Activated CD4-positive, alpha-beta T cell treated with anti-CD3 and anti-CD28 coated beads, Interleukin-2, amount 10 ng/mL, durations not matched to agents 24 days and 14 days (primary cell): ENCODE results near the gene MBNL2. TPM values are rescaled to one million over a fixed set of nuclear protein-coding genes. Genes with fewer than 3 reads are reported as not detected.

ENCODE experiments used
- DNase-seq: peaks from one replicate; pipeline ENCODE4 v3.0.0; 2022
- H3K27ac Mint-ChIP-seq: one replicate; pipeline ENCODE4 v1.8.0; 2022; ENCODE audit warnings: mild to moderate bottlenecking, mixed read lengths
- H3K27me3 Mint-ChIP-seq: one replicate; pipeline ENCODE4 v1.8.0; 2022; ENCODE audit warnings: mixed read lengths
- H3K36me3 Mint-ChIP-seq: one replicate; pipeline ENCODE4 v1.8.0; 2022; ENCODE audit warnings: low read depth, mild to moderate bottlenecking, mixed read lengths
- H3K4me1 Mint-ChIP-seq: one replicate; pipeline ENCODE4 v1.8.0; 2021; ENCODE audit warnings: mixed read lengths
- H3K4me3 Mint-ChIP-seq: one replicate; pipeline ENCODE4 v1.8.0; 2022; ENCODE audit warnings: mild to moderate bottlenecking, moderate library complexity, mixed read lengths
- H3K9me3 Mint-ChIP-seq: one replicate; pipeline ENCODE4 v1.8.0; 2021; ENCODE audit warnings: mixed read lengths
- intact Hi-C: fragments of 100-400 bp; cut with micrococcal nuclease; formaldehyde crosslinking; loops from one replicate; pipeline ENCODE4 v1.15.1; 2023
- total RNA-seq: library from RNA; stranded (reverse); gene quantifications from 2 replicates; pipeline ENCODE4 v1.2.3, GENCODE V29; 2022

MBNL2 gene
- total RNA-seq, 1 donor from 2014 or later: 22.0 TPM

GRCh38 chr13:97220151-97220900 lies 1.8 kb upstream of the MBNL2 start:
- Mint-ChIP-seq H3K4me3 (no peak overlapping the region), H3K4me1 (peaks cover 25% of the 10 kb centered on the region), H3K27ac (no peak overlapping the region), H3K27me3 (no peaks in the 10 kb centered on the region), H3K9me3 (no peaks in the 10 kb centered on the region), H3K36me3 (peaks cover 2% of the 10 kb centered on the region)
- no peak for DNase-seq
- intact Hi-C loops: loop anchor here (5.0 to 10.0 kb wide), 2 partner anchors 108 to 754 kb away; no protein-coding TSS in a partner anchor

DNA sequence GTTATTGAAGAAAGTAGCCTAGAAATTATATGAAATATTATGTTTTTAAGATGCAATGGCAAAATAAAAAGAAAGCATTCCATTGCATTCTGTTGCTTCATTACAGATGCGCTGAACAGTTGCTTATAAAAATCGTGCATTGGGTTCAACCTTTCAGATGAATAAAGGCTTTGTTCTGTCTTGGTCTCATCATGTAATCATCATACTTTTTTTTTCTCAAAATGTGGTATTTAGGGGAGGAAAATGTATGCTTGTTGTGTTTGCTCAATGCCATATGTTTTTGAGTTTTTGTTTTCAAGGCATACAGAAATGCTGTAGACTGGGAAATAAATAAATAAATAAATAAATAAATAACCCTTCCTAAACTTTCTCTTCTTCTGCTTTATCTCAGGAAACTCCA lies 1.1 kb upstream of the MBNL2 start:
- peaks cover 32% of the 10 kb centered on the region for H3K4me1 Mint-ChIP-seq
- H3K4me3 Mint-ChIP-seq: no peak overlapping the region
- H3K36me3 Mint-ChIP-seq: peaks cover 2% of the 10 kb centered on the region
- no peak for DNase-seq
- no peak overlapping the region for H3K27ac Mint-ChIP-seq
- H3K27me3 Mint-ChIP-seq: no peaks in the 10 kb centered on the region
- intact Hi-C loops: loop anchor here (5.0 to 10.0 kb wide), 2 partner anchors 109 to 754 kb away; no protein-coding TSS in a partner anchor
- no peaks in the 10 kb centered on the region for H3K9me3 Mint-ChIP-seq

DNA sequence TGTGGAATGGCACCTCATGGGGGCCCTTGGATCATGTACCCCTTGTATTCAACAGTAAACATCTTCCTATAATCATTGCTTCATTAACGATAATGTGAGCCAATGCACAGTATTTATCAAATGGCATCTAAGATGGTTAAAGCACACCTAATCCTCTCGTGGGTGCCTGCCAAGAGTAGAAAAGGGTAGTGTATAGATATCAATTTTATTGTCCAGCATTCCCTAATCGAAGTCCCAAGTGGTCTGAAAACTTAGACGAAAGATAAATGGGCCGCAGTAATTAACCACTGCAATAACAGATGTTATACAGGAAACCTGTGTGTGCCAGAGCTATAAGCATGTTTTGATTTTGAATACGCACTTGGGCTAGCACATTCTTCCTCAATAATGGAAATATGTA lies 667 bp upstream of the MBNL2 start:
- H3K27ac Mint-ChIP-seq: no peak overlapping the region
- no peaks in the 10 kb centered on the region for H3K27me3 Mint-ChIP-seq
- H3K36me3 Mint-ChIP-seq: peaks cover 2% of the 10 kb centered on the region
- no peaks in the 10 kb centered on the region for H3K9me3 Mint-ChIP-seq
- intact Hi-C loops: loop anchor here (5.0 to 10.0 kb wide), 2 partner anchors 109 to 753 kb away; no protein-coding TSS in a partner anchor
- H3K4me1 Mint-ChIP-seq: peaks cover 34% of the 10 kb centered on the region
- DNase-seq: no peak
- H3K4me3 Mint-ChIP-seq: peak overlapping the region; percentile 91

DNA sequence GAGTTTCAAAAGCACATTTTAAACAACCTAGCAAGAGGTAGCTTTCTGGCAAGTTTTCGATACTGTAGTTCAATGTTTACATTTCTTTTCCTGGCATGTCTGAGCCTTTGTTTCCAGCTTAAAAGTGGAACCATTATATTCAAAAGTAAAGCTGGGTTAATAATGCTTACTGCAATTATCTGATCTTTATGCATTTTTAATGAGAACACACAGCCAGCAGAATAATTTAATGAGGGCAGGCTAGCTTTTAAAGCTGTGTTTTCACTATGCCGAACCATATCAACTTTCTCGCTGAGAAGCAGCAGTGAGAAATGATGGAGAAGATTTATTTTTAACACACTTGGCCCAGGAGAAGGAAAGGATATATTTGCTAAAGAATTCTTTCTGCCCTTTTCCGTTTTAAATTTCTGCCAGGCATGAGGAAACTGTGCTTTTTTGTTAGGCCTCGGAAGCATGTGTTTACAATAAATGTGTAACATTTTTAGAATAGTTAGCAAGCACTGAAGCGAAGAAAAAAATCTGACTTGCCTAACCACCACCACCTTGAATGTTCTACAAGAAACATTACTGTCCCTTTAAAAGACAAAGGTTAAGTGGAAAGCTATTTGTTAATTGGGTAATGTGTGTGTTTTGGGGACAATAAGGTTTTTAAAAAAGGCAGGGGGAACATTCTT lies 1.0 kb downstream of the MBNL2 start:
- Mint-ChIP-seq H3K36me3 (peaks cover 2% of the 10 kb centered on the region), H3K27ac (peak overlapping the region; percentile 86), H3K4me3 (peak overlapping the region; percentile 90), H3K27me3 (no peaks in the 10 kb centered on the region), H3K4me1 (peaks cover 42% of the 10 kb centered on the region), H3K9me3 (no peaks in the 10 kb centered on the region)
- DNase-seq: no peak
- intact Hi-C loops: loop anchor here (5.0 to 10.0 kb wide), 2 partner anchors 111 to 752 kb away; no protein-coding TSS in a partner anchor

DNA sequence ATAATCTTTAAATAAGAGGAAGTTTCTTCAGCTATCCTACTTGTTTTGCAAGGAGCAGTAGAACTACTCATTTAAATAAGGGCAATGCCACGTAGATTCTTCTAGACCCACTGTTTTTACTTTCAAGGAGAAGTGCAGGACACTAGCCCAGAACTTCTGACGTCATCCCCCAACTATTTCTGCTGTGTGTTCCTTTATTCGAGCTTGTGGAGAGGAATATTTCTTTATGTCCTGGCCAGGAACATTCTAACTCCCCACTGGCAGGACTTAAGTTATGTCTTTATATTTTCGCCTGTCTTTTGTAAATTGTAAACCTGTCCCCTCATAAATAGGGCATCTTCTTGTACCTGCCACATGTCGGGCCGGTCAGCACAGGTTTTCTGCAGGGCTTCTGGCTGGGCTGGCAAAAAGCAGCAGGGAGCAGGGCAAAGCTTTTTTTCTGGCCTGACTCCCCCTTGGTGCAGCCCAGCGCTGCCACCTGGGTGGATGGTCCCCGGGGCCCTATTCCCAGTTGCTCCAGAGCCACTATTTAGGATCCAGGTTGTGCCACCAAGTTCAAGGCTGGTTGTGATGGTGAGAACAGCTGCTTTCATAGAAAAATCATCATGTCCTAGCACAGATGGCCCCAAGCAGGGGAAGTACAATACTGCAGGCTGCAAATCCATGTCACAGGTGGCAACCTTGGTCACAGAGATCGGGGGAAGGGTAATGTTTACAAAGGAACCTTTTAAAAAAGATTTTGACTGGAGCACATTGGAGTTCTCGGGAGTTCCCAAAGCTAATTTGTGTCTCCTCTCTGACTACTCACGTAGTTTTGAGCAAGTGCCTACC lies 1.8 kb downstream of the MBNL2 start:
- H3K4me3 Mint-ChIP-seq: peak overlapping the region; percentile 90
- peaks cover 42% of the 10 kb centered on the region for H3K4me1 Mint-ChIP-seq
- intact Hi-C loops: loop anchor here (5.0 to 10.0 kb wide), 2 partner anchors 112 to 751 kb away; no protein-coding TSS in a partner anchor
- H3K9me3 Mint-ChIP-seq: no peaks in the 10 kb centered on the region
- H3K36me3 Mint-ChIP-seq: peaks cover 2% of the 10 kb centered on the region
- H3K27me3 Mint-ChIP-seq: no peaks in the 10 kb centered on the region
- DNase-seq: peak; percentile 67
- peak overlapping the region; percentile 86 for H3K27ac Mint-ChIP-seq

DNA sequence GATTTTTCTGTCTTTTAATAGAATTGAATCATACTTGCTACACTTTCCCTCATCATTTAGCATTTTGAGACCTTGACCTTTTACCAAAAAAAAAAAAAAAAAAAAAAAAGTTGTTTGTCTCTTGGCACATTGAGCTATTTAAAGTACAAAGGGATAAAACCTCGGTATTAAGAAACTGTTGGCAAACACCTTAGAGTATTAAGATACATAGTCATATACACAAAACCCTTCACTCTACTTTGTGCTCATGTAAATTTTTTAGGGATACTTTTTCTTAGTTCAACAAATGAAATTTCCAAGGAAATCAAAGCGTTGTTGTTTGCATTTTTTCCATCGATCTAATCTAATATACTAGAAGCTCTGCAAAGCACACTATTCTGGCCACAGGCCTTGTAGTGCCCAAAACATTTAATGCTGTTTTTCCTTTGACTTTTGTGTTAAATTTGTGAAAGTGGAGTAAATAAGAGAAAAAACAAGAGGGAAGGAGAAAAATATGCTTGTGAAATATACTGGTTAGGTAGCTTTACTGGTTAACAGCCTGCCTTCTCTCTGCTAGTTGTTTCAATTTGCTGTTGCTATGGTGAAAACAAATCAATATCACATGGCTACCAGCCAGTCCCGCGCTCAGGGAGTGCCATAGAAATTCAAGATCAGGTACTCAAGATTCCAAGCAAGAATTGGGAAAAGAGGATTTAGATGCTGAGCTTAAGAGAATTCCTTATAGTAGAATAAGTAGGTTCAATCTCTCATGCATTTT lies 2.6 kb downstream of the MBNL2 start:
- intact Hi-C loops: loop anchor here (5.0 to 10.0 kb wide), 3 partner anchors 97 to 750 kb away; no protein-coding TSS in a partner anchor
- Mint-ChIP-seq H3K4me1 (peaks cover 44% of the 10 kb centered on the region), H3K9me3 (no peaks in the 10 kb centered on the region), H3K27me3 (no peaks in the 10 kb centered on the region), H3K27ac (peak overlapping the region; percentile 82), H3K36me3 (peaks cover 6% of the 10 kb centered on the region), H3K4me3 (peak overlapping the region; percentile 90)
- DNase-seq: peak; percentile 73

- Mint-ChIP-seq H3K9me3 (no peaks in the 10 kb centered on the region), H3K27me3 (no peaks in the 10 kb centered on the region), H3K36me3 (peaks cover 6% of the 10 kb centered on the region), H3K4me3 (peak overlapping the region; percentile 90), H3K27ac (peak overlapping the region; percentile 82), H3K4me1 (peaks cover 44% of the 10 kb centered on the region)
- intact Hi-C loops: loop anchor here (5.0 to 10.0 kb wide), 2 partner anchors 98 to 749 kb away; no protein-coding TSS in a partner anchor
- peak; percentile 66 for DNase-seq
Measured at GRCh38 chr13:97225533-97225932, 3.4 kb downstream of the MBNL2 start.

DNA sequence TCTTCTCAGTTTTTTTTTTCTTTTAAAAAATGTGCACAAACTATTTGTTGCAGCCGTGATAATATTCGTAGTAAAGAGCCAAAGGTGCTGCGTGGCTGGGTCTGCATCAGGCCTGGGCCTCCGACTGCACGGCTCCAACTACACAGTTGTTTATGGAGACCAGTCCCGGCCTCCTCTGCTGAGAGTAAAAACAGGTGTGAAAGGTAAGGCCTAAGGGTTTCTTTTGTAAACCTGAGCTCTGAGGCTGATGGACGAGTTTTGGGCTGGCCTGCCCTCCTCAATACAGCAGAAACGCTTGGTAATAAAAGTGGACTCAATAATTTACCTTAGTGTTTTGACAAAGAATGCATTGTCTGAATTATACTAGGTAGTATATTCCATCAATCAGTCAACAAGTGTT lies 3.9 kb downstream of the MBNL2 start:
- Mint-ChIP-seq H3K9me3 (no peaks in the 10 kb centered on the region), H3K27ac (no peak overlapping the region), H3K36me3 (peaks cover 6% of the 10 kb centered on the region), H3K4me1 (peaks cover 44% of the 10 kb centered on the region), H3K4me3 (no peak overlapping the region), H3K27me3 (no peaks in the 10 kb centered on the region)
- intact Hi-C loops: loop anchor here (1.0 to 10.0 kb wide), 5 partner anchors 13 to 749 kb away; no protein-coding TSS in a partner anchor
- no peak for DNase-seq

DNA sequence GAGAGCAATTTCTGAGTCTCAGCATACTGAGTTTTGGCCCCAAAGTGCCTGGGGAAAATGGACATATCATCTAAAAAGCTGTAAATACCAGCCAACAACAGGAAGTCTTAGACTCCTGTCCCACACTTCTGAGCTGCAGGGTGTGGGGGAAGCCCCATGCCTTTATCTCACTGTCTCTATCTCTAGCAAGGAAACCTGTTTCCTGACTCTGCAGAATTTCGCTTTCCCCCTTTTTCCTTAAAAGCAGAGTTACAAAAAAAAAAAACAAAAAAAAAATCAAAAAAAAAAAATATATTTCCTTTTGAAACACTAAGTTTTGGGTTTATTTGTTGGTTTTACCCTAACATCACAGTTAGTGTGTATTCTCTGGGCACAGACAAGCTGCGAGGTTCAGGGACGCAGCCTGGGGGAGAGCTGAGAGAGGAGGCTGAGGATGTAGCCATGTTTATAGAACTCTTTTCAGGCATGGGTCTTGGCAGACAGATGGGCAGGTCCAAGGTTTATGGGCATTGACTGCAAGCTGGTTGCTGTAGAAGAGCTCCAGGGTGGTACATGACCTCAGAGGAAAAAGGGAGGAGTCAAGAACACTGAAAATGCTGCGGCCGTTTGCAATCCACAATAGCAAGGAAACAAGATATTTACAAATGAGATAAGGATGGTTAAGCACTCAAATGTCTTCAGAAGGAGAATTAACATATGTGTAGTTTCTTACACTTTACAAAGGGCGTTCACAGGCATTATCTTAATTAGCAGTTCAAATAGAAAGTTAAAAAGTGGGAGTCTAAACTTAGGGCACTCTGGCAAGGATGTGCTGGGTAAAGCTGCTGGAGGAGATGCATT lies 4.9 kb downstream of the MBNL2 start:
- Mint-ChIP-seq H3K4me1 (peaks cover 42% of the 10 kb centered on the region), H3K36me3 (peaks cover 6% of the 10 kb centered on the region)

GRCh38 chr13:97228850-97229521 lies 6.9 kb downstream of the MBNL2 start:
- intact Hi-C loops: loop anchor here (5.0 to 10.0 kb wide), 2 partner anchors 102 to 746 kb away; no protein-coding TSS in a partner anchor
- peaks cover 6% of the 10 kb centered on the region for H3K36me3 Mint-ChIP-seq
- H3K4me3 Mint-ChIP-seq: no peak overlapping the region
- H3K4me1 Mint-ChIP-seq: peaks cover 32% of the 10 kb centered on the region
- H3K27me3 Mint-ChIP-seq: no peaks in the 10 kb centered on the region
- DNase-seq: no peak
- H3K27ac Mint-ChIP-seq: no peak overlapping the region
- no peaks in the 10 kb centered on the region for H3K9me3 Mint-ChIP-seq

More for the DNA sequence above, 4.9 kb downstream of the MBNL2 start:
- Mint-ChIP-seq H3K4me3 (peak overlapping the region; percentile 86), H3K27me3 (no peaks in the 10 kb centered on the region), H3K9me3 (no peaks in the 10 kb centered on the region), H3K27ac (peak overlapping the region; percentile 70)
- peak; percentile 85 for DNase-seq
- intact Hi-C loops: loop anchor here (1.0 to 10.0 kb wide), 5 partner anchors 14 to 748 kb away; no protein-coding TSS in a partner anchor

GRCh38 chr13:97229699-97230098 lies 7.6 kb downstream of the MBNL2 start:
- intact Hi-C loops: loop anchor here (5.0 to 10.0 kb wide), 2 partner anchors 102 to 745 kb away; no protein-coding TSS in a partner anchor
- no peak for DNase-seq
- H3K27ac Mint-ChIP-seq: no peak overlapping the region
- no peak overlapping the region for H3K4me3 Mint-ChIP-seq
- peaks cover 26% of the 10 kb centered on the region for H3K4me1 Mint-ChIP-seq
- H3K9me3 Mint-ChIP-seq: no peaks in the 10 kb centered on the region
- H3K36me3 Mint-ChIP-seq: peaks cover 7% of the 10 kb centered on the region
- H3K27me3 Mint-ChIP-seq: no peaks in the 10 kb centered on the region
